Parathyroid adenoma (tissue), 2 donors: ENCODE data around the gene DNAAF2.

ENCODE experiments used
- H2AFZ ChIP-seq: fragments of 300-600 bp; sonication (generic); one replicate; pipeline ENCODE4 v1.7.0; 2017; ENCODE audit warnings: antibody characterized with exemption, mild to moderate bottlenecking
- H3K27ac ChIP-seq: fragments of 300-600 bp; sonication (generic); one replicate; pipeline ENCODE4 v1.7.0; 2017
- H3K27me3 ChIP-seq: fragments of 300-600 bp; sonication (generic); one replicate; pipeline ENCODE4 v1.7.0; 2017; ENCODE audit warnings: low read length; ENCODE audit not compliant: control insufficient read depth, insufficient read depth
- H3K36me3 ChIP-seq: fragments of 300-600 bp; sonication (generic); one replicate; pipeline ENCODE4 v1.7.0; 2017; ENCODE audit warnings: low read length; ENCODE audit not compliant: control insufficient read depth, insufficient read depth
- H3K4me1 ChIP-seq: fragments of 300-600 bp; sonication (generic); one replicate; pipeline ENCODE4 v1.7.0; 2017; ENCODE audit warnings: control low read depth
- H3K4me2 ChIP-seq: fragments of 300-600 bp; sonication (generic); one replicate; pipeline ENCODE4 v1.7.0; 2017; ENCODE audit warnings: low read length
- H3K4me3 ChIP-seq: fragments of 300-600 bp; sonication (generic); one replicate; pipeline ENCODE4 v1.7.0; 2017; ENCODE audit warnings: low read depth, low read length
- H3K79me2 ChIP-seq: fragments of 300-600 bp; sonication (generic); one replicate; pipeline ENCODE4 v1.7.0; 2017; ENCODE audit warnings: control low read depth
- H3K9ac ChIP-seq: fragments of 300-600 bp; sonication (generic); one replicate; pipeline ENCODE4 v1.7.0; 2017; ENCODE audit warnings: mild to moderate bottlenecking
- H3K9me3 ChIP-seq: fragments of 300-600 bp; sonication (generic); one replicate; pipeline ENCODE4 v1.7.0; 2017; ENCODE audit warnings: low read length; ENCODE audit not compliant: control insufficient read depth
- CTCF ChIP-seq: fragments of 300-600 bp; sonication (generic); IDR thresholded peaks from one replicate; pipeline ENCODE4 v1.7.0; 2017; ENCODE audit warnings: antibody characterized with exemption, mild to moderate bottlenecking
- donor health status: primary hyperparathyroidism.

Gene DNAAF2

GRCh38 chr14:49579841-49580240, 55.2 kb downstream of the DNAAF2 start:
- peaks cover 3% of the 10 kb centered on the region for H3K4me1 ChIP-seq
- no peaks in the 10 kb centered on the region for H3K36me3 ChIP-seq
- TF ChIP-seq CTCF: no peak
- H3K79me2 ChIP-seq: peaks cover 32% of the 10 kb centered on the region
- H3K9me3 ChIP-seq: no peaks in the 10 kb centered on the region
- no peaks in the 10 kb centered on the region for H3K27me3 ChIP-seq
- no peak overlapping the region for H3K27ac ChIP-seq
- no peak overlapping the region for H3K9ac ChIP-seq
- no peak overlapping the region for H3K4me3 ChIP-seq
- no peak overlapping the region for H2AFZ ChIP-seq
- H3K4me2 ChIP-seq: no peak overlapping the region

GRCh38 chr14:49578141-49578540, 56.9 kb downstream of the DNAAF2 start:
- H3K4me2 ChIP-seq: no peak overlapping the region
- no peak overlapping the region for H3K27ac ChIP-seq
- no peak for TF ChIP-seq CTCF
- H3K79me2 ChIP-seq: peaks cover 20% of the 10 kb centered on the region
- no peaks in the 10 kb centered on the region for H3K27me3 ChIP-seq
- no peak overlapping the region for H2AFZ ChIP-seq
- no peak overlapping the region for H3K4me3 ChIP-seq
- no peaks in the 10 kb centered on the region for H3K36me3 ChIP-seq
- no peak overlapping the region for H3K9ac ChIP-seq
- H3K4me1 ChIP-seq: no peaks in the 10 kb centered on the region
- no peaks in the 10 kb centered on the region for H3K9me3 ChIP-seq
